ENCODE data around the gene TRIM46. TPM values are rescaled to one million over a fixed set of nuclear protein-coding genes. Genes with fewer than 3 reads are reported as not detected.

TRIM46 gene
- total and polyA plus RNA-seq, 2 of the 13 experiments (the other 11 are each of a cell fraction or from before 2014, with no cell fraction given), result 0.04 to 0.09 TPM

DNA sequence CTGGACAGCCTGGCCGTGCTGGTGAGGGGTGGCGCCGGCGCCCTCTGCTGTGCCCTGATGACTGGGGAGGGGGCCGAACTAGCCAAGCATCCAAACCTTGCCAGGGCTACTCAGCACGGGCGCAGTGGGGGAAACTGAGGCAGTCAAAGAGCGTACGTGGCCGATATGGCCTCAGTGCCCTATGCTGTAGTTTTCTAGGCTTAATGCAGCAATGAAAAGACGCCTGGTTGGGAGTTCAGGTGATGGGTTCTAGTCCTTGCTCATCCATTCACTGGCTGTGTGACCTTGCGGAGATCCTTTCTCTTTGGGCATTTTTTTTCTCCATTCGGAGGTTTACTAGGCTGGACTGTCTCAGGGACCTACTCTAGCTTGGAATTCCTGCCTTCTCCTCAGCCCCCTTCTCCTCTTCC lies 35.7 kb downstream of the TRIM46 start (continued):
- TF ChIP-seq, protein P1, sequence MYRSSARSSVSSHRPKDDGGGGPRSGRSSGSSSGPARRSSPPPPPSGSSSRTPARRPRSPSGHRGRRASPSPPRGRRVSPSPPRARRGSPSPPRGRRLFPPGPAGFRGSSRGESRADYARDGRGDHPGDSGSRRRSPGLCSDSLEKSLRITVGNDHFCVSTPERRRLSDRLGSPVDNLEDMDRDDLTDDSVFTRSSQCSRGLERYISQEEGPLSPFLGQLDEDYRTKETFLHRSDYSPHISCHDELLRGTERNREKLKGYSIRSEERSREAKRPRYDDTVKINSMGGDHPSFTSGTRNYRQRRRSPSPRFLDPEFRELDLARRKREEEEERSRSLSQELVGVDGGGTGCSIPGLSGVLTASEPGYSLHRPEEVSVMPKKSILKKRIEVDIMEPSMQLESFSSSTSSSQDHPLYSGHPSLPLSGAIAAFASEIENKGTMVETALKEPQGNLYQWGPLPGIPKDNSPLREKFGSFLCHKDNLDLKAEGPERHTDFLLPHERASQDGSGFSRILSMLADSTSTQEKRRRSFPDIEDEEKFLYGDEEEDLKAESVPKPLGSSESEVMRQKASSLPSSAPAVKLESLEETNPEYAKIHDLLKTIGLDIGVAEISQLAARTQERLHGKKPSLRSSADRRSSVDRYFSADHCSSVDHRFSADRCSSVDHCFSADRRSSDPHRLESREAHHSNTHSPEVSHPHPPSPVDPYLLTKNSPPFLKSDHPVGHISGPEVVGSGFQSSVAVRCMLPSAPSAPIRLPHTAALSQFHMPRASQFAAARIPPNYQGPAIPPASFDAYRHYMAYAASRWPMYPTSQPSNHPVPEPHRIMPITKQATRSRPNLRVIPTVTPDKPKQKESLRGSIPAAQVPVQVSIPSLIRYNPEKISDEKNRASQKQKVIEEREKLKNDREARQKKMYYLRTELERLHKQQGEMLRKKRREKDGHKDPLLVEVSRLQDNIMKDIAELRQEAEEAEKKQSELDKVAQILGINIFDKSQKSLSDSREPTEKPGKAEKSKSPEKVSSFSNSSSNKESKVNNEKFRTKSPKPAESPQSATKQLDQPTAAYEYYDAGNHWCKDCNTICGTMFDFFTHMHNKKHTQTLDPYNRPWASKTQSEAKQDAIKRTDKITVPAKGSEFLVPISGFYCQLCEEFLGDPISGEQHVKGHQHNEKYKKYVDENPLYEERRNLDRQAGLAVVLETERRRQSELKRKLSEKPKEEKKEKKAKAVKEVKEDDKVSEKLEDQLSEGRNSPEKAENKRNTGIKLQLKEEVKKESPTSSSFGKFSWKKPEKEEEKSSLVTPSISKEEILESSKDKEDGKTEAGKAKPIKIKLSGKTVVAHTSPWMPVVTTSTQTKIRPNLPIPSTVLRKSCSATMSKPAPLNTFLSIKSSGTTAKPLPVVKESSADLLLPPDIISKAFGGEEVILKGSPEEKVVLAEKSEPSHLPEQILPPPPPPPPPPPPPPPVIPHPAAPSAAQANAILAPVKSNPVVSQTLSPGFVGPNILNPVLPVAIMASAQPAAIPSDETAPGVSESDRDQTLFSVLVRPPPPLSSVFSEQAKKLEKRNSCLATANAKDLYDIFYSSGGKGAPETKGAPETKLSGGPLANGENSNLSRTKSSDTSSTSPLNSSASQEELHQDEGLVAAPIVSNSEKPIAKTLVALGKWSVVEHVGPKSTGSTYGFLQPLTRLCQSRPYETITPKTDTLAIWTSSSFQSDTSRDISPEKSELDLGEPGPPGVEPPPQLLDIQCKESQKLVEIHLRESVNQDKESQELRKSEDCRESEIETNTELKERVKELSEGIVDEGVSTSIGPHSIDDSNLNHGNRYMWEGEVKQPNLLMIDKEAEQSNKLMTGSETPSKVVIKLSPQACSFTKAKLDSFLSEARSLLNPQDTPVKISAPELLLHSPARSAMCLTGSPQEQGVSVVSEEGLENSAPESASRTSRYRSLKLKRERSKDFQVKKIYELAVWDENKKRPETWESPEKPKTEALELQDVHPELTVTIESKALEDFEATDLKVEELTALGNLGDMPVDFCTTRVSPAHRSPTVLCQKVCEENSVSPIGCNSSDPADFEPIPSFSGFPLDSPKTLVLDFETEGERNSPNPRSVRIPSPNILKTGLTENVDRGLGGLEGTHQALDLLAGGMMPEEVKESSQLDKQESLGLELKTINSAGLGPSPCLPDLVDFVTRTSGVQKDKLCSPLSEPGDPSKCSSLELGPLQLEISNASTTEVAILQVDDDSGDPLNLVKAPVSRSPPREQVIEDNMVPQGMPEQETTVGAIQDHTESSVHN (CRISPR knock-in tag; IDR thresholded peaks at IDR 0.05), result no peak
- TF ChIP-seq ZNF430 (CRISPR knock-in tag; IDR thresholded peaks at IDR 0.05), result no peak
- TF ChIP-seq CBFB (CRISPR knock-in tag; IDR thresholded peaks at IDR 0.05), result 0 out of 2 replicates have a peak, but pooled peaks have one; percentile 15
- no peak for TF ChIP-seq ZFAT (CRISPR knock-in tag; conservative IDR thresholded peaks at IDR 0.05)
- TF ChIP-seq, protein P2, sequence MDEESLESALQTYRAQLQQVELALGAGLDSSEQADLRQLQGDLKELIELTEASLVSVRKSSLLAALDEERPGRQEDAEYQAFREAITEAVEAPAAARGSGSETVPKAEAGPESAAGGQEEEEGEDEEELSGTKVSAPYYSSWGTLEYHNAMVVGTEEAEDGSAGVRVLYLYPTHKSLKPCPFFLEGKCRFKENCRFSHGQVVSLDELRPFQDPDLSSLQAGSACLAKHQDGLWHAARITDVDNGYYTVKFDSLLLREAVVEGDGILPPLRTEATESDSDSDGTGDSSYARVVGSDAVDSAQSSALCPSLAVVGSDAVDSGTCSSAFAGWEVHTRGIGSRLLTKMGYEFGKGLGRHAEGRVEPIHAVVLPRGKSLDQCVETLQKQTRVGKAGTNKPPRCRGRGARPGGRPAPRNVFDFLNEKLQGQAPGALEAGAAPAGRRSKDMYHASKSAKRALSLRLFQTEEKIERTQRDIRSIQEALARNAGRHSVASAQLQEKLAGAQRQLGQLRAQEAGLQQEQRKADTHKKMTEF (CRISPR knock-in tag; IDR thresholded peaks at IDR 0.05), result no peak
- no peak for TF ChIP-seq ZNF747 (CRISPR knock-in tag; IDR thresholded peaks at IDR 0.05; ENCODE audit: borderline replicate concordance)
- no peak for TF ChIP-seq ZNF260 (CRISPR knock-in tag; IDR thresholded peaks at IDR 0.05; ENCODE audit: borderline replicate concordance, low read depth)
- TF ChIP-seq MYC (CRISPR knock-in tag; IDR thresholded peaks at IDR 0.05; ENCODE audit: borderline replicate concordance), result no peak
- TF ChIP-seq EED (CRISPR knock-in tag; IDR thresholded peaks at IDR 0.05), result 0 out of 2 replicates have a peak, but pooled peaks have one; percentile 1
- TF ChIP-seq, protein P3, sequence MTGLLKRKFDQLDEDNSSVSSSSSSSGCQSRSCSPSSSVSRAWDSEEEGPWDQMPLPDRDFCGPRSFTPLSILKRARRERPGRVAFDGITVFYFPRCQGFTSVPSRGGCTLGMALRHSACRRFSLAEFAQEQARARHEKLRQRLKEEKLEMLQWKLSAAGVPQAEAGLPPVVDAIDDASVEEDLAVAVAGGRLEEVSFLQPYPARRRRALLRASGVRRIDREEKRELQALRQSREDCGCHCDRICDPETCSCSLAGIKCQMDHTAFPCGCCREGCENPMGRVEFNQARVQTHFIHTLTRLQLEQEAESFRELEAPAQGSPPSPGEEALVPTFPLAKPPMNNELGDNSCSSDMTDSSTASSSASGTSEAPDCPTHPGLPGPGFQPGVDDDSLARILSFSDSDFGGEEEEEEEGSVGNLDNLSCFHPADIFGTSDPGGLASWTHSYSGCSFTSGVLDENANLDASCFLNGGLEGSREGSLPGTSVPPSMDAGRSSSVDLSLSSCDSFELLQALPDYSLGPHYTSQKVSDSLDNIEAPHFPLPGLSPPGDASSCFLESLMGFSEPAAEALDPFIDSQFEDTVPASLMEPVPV (CRISPR knock-in tag; IDR thresholded peaks at IDR 0.05), result 0 out of 2 replicates have a peak, but pooled peaks have one; percentile 2
- no peak for TF ChIP-seq MEF2D (CRISPR knock-in tag; IDR thresholded peaks at IDR 0.05)
- TF ChIP-seq HES4 (CRISPR knock-in tag; IDR thresholded peaks at IDR 0.05; ENCODE audit: borderline replicate concordance), result 0 out of 2 replicates have a peak, but pooled peaks have one; percentile 20
- no peak for TF ChIP-seq MZF1 (CRISPR knock-in tag; IDR thresholded peaks at IDR 0.05; ENCODE audit: borderline replicate concordance)
- TF ChIP-seq, protein P4, sequence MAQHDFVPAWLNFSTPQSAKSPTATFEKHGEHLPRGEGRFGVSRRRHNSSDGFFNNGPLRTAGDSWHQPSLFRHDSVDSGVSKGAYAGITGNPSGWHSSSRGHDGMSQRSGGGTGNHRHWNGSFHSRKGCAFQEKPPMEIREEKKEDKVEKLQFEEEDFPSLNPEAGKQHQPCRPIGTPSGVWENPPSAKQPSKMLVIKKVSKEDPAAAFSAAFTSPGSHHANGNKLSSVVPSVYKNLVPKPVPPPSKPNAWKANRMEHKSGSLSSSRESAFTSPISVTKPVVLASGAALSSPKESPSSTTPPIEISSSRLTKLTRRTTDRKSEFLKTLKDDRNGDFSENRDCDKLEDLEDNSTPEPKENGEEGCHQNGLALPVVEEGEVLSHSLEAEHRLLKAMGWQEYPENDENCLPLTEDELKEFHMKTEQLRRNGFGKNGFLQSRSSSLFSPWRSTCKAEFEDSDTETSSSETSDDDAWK (CRISPR knock-in tag; IDR thresholded peaks at IDR 0.05), result no peak
